GM19240 (cell line): Measurements from ENCODE around the gene CDS2.

Experiments
- DNase-seq: peaks from one replicate; pipeline ENCODE4 v3.0.0; 2011; ENCODE audit warnings: low spot score; ENCODE audit not compliant: insufficient read length

CDS2 gene

DNA sequence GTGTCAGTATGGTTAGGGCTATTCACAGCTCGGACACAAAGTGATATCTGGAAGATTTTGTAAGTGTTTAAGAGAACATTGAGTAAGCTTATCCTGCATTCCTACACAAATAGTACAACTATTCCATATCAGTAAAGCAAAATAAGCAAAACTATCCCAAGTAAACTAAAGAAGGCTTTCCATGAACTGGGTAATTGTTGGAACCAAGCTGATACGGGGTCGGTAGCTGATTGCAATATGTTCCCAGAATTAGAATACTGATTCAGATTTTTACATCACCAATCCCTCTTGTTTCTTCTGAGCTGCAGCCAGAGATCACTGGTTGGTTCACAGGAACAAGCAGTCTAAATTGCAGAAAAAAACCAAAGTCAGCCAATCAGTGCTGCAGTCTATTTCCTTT is 54.1 kb downstream of the CDS2 start:
- no peak for DNase-seq

DNA sequence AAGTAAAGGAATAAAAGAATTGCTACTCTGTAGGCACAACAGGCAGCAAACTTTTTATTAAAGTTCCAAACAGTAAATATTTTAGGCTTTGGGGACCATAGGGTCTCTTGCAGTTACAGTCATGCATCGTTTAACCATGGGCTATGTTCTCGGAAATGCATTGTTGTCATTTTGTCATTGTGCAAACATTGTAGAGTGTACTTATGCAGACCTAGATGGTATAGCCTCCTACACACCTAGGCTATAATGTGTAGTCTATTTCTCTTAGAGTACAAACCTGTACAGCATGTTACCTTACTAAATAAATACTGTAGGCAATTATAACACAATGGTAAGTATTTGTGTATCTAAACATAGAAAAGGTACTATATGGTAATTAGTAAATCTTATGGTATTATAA is 54.7 kb downstream of the CDS2 start:
- DNase-seq = no peak

DNA sequence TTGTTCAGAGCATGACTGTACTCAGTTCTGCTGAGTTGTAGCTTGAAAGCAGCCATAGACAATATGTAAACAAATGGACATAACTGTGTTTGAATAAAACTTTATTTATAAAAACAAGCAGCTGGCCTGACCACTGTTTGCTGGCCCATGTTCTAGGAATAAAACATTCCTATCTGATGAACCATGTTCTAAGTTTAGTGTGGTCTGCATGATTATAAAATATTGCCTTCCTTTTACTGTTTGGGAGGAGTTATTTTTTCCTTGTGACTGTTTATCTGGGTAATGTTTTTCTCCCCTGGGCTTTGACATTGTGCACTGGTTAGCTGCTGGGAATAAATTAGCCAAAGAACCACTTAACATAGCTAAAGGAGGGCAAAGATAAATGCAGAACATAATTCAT is 55.1 kb downstream of the CDS2 start:
- no peak for DNase-seq

DNA sequence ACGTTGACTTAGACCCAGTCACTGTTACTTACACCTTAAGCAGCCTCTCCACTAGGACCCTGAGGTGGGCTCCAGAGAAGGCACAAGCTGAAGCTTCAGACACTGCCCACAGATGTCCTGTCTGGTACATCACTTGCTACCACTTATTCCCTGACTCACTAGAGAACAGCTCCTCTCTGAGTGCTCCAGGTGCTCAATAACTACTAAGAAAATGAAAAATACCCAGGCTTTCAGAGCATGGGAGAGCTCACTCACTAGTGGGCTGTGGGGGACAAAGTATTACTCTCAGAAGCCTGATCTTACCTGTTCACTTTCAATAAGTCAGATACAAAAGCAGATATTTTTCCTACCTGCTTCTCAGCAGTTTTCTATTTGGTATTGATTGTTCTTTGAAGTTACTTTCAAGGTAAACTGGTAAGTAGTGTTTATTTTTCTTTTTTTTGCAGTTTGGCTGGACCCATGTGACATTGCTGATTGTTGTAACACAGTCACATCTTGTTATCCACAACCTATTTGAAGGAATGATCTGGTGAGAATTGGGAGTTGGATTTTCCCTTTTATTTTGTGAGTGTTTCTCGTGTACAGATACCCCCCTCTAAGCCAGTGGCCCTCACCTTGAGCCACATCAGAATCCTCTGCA is 55.9 kb downstream of the CDS2 start:
- DNase-seq = no peak

DNA sequence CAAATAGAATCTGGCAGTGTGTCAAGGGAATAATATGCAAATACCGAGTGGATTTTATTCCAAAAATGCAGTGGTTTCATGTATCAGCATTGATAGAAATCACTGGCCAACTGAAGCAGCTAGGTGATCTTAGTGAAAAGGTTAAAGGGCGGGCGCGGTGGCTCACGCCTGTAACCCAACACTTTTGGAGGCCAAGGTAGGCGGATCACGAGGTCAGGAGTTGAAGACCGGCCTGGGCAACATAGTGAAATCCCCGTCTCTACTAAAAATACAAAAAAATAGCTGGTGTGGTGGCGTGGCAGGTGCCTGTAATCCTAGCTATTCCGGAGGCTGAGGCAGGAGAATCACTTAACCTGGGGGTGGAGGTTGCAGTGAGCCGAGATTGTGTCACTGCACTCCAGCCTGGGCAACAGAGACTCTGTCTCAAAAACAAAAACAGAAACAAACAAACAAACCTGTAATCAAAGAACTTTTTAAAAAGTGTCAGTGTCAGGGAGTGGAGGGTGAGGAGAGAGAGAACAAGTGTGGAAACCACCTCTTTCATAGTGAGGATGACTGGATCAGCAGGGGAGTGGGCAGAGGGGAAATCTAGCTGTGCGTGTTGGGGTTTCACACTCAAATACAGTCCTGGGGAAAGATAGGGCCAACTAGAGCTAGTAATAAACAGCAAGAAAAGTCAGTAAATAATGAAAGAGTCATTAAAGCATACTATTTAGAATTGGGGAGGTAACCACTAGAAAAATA is 57.1 kb downstream of the CDS2 start:
- DNase-seq = no peak

DNA sequence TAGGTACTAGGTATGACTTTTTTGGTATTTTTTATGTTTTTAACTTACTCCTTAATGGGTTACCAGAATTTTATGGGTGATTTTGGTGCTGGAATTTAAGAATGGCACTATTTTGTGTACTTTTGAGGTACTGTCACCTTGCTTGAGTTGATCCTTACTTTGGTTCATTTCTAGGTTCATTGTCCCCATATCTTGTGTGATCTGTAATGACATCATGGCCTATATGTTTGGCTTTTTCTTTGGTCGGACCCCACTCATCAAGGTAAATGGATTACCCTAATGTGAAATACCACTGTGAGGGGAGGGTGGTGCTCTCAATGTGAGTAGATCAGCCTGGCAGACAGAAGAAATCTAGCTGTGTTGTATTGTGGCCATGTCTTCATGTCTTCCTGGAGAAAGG is 57.9 kb downstream of the CDS2 start:
- no peak for DNase-seq

DNA sequence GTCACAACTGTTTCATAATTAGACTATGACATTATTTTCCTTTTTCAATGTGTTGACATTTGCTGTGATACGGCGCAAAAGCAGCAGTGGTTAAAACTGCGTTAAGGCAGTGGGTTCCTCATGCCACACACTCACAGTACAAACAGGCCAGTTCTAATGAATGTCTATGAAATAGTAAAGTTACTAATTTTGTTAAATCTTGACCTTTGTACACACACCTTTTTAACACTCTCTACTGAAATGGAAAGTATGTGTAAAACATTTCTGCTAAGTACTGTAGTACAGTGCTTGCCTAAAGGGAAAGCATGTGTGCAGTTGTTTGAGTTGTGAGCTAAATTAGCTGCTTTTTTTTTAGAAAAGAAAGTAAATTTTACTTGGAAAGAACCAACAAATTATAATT is 60.3 kb downstream of the CDS2 start:
- DNase-seq = no peak

DNA sequence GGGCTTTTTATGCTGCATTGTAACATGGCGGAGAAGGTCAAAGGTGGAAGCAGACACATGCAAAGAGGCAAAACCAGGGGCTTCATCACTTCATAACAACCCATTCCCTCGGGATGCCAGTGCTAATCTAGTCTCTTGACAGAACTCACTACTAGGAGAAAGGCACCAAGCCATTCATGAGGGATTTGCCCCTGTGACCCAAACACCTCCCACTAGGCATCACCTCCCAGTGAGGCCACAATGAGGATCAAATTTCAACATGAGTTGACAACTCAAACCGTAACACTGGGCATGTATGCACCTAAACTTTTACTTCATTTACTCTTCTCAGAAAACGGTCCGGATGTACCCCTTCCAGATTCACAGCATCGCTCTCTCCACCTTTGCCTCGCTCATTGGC is 61.9 kb downstream of the CDS2 start:
- DNase-seq = no peak

DNA sequence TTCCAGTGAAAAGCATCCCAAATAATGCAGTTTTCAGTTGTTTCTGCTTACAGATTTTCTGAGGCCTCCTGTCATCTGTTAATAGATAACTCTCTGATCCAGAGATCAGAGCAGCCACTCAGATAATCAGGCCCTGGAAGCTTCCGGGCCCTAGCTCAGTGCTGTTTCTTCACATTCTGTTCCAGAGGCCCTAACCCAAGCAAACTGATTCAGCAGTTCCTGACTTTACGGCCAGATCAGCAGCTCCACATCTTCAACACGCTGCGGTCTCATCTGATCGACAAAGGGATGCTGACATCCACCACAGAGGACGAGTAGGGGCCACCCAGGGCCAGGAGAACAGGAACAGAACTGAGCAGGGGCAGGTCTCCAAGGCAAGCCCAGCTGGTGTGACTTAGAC is 63.1 kb downstream of the CDS2 start:
- no peak for DNase-seq

DNA sequence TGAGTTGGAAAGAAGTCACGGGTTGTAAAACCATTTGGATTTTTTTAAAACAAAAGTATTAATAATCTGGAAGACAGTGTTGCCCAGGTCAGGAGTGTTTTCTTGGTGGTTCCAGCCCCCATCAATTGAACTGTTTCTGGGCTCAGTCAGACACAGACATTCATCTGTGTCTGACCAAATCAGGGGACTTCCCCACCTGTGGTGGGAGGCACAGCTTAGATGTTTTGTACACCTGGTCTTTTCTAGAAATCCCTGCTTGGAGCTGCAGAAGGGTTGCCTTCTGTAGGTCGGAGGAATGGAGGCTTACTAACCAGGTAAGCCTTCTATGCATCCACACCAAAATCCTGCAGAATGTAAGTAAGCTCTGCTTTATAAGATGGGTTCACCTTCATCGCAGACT is 63.6 kb downstream of the CDS2 start:
- no peak for DNase-seq

DNA sequence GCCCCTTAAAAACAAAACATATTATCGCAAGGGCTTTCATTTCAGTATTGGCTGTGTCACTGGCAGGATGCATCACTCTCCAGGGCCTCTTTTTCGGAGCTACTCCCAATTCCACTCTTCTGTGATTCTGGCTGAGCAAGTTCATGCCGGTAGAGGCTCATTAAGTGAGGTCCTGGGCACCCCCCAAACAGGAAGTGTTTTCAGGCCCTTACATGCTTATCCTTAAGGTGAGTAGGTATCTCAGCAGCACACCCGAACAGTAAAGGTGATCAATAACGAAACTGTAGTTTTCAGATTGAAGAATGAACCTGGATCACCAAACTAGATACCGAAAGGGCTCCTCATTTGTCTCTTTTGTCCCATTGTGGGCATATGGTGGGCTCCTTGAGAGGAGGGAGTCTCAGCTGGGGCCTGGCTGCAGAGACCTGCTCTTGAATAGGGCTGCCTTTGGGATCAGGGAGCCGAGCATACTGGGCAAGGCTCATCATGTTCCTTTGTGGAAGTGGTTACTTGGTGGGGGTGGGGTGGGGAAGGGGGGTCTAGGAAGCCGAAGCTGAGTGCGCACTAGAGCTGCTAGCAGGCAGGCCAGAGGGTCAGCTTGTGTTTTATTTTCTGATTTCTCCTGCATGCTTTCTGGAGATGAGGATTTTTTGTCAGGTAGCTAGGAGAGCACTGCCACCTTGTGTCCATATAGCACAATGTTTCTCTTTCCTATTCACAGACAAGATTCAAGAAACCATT is 65.2 kb downstream of the CDS2 start:
- DNase-seq = peak; percentile 61

DNA sequence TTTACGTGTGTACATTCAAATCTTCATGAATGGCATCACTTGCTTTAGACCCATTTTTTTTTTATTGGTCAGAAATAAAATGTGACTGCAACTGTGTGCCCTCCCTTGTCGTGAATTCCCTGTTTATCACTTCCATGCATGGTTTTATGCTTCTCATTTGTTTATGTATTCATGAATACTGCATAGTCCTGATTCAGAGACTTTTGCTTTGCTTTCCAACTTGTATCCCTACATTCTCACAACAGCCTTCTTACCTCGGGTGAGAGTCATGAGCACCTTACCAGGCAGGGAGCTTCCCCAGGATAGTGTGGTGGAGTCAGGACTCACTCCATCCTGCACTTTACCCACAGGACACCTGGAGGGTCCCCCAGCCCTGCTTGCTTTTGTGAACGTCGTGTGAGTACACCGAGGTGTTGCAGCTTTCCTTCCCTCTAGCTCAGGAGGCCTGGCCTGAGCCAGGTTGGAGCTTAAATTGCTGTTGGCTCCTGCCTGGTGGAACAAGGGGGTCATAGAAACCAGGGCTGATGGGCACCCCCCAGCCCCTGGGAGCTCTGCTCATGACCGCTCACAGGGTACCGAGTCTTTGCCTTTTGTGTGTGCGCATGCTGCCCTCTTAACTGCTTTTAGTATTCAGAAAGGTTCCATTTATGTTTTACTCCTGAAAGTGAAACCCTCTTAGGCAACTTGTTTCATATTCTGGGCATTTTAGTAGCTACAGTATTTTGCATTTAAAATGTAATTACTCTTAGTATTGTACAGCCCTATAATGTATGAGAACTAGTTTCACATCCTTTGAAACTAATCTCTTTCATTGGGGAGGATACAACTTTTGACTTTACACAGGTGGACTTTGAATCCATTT is 66.0 kb downstream of the CDS2 start:
- no peak for DNase-seq

DNA sequence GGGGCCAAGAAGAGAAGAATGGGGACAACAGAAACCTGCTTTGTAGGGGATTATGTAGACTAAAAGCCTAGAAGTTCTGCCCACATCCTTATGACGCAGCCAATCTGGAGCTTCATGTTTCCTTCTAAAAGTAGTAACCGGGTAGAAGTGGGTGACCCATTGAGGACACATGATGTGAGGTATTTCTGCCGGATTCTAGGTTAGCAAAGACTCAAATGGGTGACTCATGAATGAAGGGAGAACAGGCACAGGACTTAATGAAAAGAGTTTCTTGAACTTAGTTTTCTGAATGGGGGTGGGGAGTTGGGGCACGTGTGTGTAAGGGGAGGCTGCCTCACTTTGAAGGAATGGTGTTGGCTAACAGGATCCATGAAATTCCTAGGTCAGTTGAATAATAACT is 68.8 kb downstream of the CDS2 start:
- no peak for DNase-seq

DNA sequence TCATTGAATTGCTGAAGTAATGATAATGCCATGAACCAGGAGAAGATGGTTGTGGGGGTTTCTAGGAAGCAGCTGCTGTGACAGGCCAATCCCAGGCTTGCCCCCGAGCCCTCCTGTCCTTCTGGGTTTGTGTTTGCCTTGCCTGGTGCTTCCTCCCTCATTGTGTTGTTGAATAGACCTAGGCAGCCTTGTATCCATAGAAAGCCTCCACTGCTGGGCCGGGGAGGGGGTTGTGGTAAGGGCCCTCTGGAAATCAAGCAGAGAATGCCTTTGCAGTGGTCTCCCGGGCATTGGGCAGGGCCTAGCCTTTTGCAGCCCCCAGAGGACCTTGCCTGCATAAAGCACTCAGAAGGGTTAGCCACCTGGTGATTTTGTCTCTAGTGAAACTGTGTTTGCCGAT is 69.3 kb downstream of the CDS2 start:
- DNase-seq = no peak

DNA sequence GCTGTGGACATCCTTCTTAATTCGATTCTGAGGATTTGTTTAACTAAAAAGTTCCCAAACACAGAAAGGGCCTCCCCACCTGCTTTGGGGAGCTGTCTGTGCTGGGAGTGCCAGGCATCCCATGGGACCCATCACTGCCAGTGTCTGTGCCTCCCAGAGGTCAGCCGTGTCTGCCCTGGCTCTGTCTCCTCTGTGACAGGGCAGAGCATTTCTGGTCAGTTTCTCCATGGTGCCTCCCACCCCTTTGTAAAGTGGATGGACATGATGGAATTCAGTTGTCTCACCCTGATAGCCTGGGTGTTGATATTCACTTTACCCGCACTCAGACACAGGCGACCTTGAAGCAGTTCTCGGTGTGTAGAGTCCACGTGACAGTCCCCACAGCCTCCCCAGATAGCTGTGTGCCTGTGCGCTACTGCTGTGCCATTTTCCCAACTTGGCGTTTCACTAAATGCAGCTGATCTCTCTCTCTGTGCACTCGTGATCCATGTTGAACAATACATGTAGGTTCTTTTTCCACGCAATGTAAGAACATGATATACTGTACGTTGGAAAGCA is 70.5 kb downstream of the CDS2 start:
- no peak for DNase-seq

DNA sequence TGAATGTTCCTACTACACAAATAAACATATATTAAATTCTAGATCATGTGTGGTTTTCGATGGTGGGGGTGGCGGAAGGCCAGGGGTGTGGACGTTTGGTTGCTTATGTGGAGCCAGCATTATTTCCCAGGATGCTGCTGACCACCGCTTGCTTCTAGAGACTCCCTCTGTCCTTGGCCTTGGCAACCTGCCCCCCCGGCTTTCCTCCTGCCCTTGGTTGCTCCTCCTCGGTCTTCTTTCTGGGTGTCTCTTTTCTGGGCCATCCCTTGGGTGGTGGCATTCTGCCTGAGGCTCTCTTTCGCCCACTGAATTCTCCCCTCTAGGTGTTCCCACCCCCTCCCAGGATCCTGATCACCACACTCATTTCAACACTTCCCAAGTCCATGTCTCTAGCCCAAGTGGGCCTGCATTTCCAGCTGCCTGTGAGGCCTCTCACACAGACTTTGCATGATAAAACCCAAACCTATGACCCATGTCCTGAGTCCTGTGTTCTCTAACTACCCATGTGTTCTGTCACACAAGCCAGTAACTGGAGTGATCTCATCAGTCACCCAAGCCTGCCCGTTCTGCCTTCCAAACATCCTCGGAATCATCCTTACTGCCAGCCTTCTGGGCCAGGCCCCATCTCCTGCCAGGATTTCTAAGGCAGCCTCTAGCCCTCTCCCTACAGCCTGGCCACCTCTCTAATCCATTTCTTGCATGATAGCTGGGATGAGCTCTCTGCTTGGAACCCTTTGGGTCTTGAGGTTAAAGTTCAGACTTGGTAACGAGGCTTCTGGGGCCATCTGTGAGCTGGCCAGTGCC is 71.2 kb downstream of the CDS2 start:
- no peak for DNase-seq

DNA sequence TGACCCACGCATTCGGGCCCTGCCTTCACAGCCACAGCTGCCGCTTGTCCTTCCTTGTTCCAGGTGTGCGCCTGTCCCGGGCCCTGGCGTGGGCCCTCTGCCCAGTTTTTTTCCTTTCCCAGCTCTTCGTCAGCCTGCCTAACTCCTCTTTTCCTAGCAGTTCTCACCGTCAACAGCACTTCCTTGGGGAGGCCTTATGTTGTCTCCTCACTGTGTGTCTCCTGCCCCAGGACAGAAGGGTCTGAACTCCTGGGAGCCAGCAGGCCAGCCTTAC is 71.8 kb downstream of the CDS2 start:
- no peak for DNase-seq

DNA sequence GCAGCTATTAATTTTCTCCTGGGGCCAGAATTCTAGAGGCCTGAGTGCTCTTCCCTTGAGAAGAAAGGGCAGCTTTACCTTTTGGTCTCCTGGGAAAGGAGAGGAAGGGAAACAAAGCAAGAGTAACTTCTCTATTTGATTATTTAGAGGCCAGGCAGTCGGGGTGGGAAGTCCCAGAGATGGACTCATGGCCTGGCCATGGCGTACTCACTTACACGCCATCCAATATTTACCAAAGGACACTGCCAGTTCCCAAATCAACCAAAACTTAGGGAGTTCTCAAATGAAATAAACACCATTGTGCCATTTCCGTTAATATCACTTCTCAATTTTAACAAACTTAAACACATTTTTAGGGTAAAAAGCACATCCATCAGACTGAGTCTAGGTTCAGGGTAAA is 76.6 kb downstream of the CDS2 start:
- DNase-seq = no peak

DNA sequence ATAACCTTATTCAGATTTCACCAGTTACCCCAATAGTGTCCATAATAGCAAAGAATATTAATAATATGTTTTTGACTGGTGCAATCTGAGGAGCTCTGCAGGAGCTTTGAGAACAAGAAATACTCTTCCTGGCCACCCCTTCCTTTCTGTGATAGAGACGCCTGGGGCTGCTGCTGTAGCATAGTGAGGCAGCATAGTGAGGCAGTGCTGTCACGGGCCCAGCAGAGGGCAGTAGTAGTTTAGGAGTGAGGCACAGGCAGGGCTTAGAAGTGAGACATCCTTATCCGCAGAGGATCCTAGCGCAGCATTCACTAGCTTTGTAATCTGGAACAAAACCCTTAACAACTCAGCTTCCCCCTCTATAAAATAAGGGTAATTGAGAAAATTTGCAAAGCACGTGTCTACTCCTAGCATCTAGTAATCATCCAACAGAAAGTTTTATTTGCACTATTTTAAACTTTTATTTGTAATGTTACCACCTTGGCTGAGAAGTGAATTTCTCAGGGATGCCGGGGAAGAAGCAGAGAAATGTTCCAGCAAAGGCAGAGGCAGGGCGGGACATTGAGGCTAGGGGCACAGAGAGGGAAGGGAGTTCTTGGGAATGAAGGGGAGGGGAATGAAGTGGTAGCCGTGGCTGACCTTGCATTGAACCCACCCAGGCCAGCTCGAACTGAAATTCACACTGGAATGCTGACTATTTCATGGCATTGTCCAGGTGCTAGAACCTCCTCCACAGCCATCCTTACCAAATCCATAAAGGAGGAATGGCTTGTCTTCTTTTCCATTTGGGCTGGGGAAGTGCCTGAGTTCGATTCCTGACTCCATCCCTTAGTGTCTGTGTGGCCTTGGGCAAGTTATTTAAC is 78.8 kb downstream of the CDS2 start:
- DNase-seq = peak; percentile 55

DNA sequence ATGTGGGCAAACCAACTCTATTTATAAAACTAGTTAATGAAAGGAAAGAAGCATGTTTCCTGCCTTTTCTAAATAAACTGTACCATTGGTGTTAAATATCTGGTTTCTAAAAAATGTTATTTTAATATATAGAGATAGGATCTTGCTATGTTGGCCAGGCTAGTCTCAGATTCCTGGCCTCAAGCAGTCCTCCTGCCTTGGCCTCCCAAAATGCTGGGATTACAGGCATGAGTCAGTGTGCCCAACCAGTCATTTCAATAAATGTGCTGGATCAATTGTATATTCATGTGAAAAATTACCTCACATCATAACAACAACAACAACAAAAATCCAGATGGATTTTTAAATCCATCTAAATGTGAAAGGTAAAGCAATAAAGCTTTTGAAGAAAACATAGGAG is 80.3 kb downstream of the CDS2 start:
- no peak for DNase-seq
